K562 (cell line): ENCODE measurements around the gene BAHD1. TPM values are rescaled to one million over a fixed set of nuclear protein-coding genes. Genes with fewer than 3 reads are reported as not detected.

Source experiments
- ATAC-seq: fragments of 200-7000 bp; cut with Tn5 transposase; 3 replicates; pipeline ENCODE4 v1.9.1; 2020; ENCODE audit warnings: moderate library complexity
- BruUV-seq: library from RNA; stranded (reverse); fragments of 400-500 nt; replicated peaks from 2 replicates; lab custom pipeline; 2021; lab: Mats Ljungman, UMichigan
- CTCF ChIA-PET: fragments of 300-600 bp; formaldehyde crosslinking; extraction: SDS; loops from one replicate; lab custom pipeline; 2021; ENCODE audit warnings: low intra/inter-chr PET ratio; lab: Yijun Ruan, JAX
- POLR2A ChIA-PET: fragments of 300-600, 350-650 bp; sonication (Branson Sonifier 250); formaldehyde crosslinking; extraction: SDS; loops from one replicate; lab custom pipeline; 2021; ENCODE audit warnings: antibody characterized with exemption, inconsistent platforms; lab: Yijun Ruan, JAX
- DNase-seq, 4 experiments: peaks; one replicate each; pipeline versions ENCODE4 v3.0.0 to v3.0.0-alpha.2; 2011 to 2018; ENCODE audit warnings: low spot score in 3 of 4, mixed read lengths in 3 of 4; ENCODE audit errors: extremely low read depth in 1 of 4
- FAIRE-seq: peaks from 2 replicates; lab custom pipeline; 2011; peaks lifted over from hg19 to GRCh38; lab: Jason Lieb, UNC
- H2AFZ ChIP-seq: 2 replicates; pipeline ENCODE4 v1.6.0; 2011; ENCODE audit warnings: low read depth, low read length, control low read depth, inconsistent platforms
- H3K27ac ChIP-seq: fragments of 200-600 bp; 3 replicates; pipeline ENCODE4 v1.8.0; 2011; ENCODE audit warnings: low read depth, mild to moderate bottlenecking, control low read depth, inconsistent platforms, low read length, moderate library complexity, mixed read lengths; ENCODE audit errors: extremely low read depth
- H3K27me3 ChIP-seq, 2 experiments: fragments of 300-600 bp in 1 of 2; 2 replicates in 1 of 2; 3 replicates in 1 of 2; pipeline versions ENCODE4 v1.6.0 to v1.8.0; 2011; ENCODE audit warnings: inconsistent platforms in 2 of 2, low read length in 2 of 2, mild to moderate bottlenecking in 1 of 2, mixed read lengths in 1 of 2, moderate library complexity in 1 of 2; ENCODE audit not compliant: control insufficient read depth in 2 of 2, insufficient read depth in 2 of 2
- H3K36me3 ChIP-seq: fragments of 300-600 bp; 3 replicates; pipeline ENCODE4 v1.8.0; 2011; ENCODE audit warnings: mild to moderate bottlenecking, low read length, inconsistent platforms; ENCODE audit not compliant: control insufficient read depth, insufficient read depth
- H3K4me1 ChIP-seq, 2 experiments: fragments of 200-600 bp in 1 of 2; replicated peaks in 1 of 2; 2 replicates in 1 of 2; 3 replicates in 1 of 2; pipeline versions ENCODE4 v1.5.1 to v1.8.0; 2011; ENCODE audit warnings: inconsistent platforms in 2 of 2, low read length in 2 of 2, mild to moderate bottlenecking in 1 of 2, mixed read lengths in 1 of 2, moderate library complexity in 1 of 2; ENCODE audit not compliant: control insufficient read depth in 2 of 2, insufficient read depth in 2 of 2
- H3K4me2 ChIP-seq: 2 replicates; pipeline ENCODE4 v1.6.1; 2011; ENCODE audit warnings: low read length, control low read depth, inconsistent platforms, mixed read lengths; ENCODE audit not compliant: insufficient read depth
- H3K4me3 ChIP-seq: fragments of 200-600 bp; sonication (generic), shearing (Covaris generic); 2 replicates; pipeline ENCODE4 v1.5.1; 2016; ENCODE audit warnings: control low read depth, inconsistent platforms
- H3K79me2 ChIP-seq: fragments of 200-600 bp; 3 replicates; pipeline ENCODE4 v1.8.0; 2011; ENCODE audit warnings: low read length, inconsistent platforms; ENCODE audit not compliant: control insufficient read depth, insufficient read depth
- H3K9ac ChIP-seq, 2 experiments: 2 replicates each; pipeline versions ENCODE4 v1.6.0 to v1.6.1; 2011; ENCODE audit warnings: low read depth in 2 of 2, low read length in 2 of 2, control low read depth in 1 of 2, inconsistent platforms in 1 of 2, mild to moderate bottlenecking in 1 of 2, mixed read lengths in 1 of 2; ENCODE audit not compliant: insufficient read depth in 1 of 2
- H3K9me1 ChIP-seq: one replicate; pipeline ENCODE4 v1.6.0; 2011; ENCODE audit warnings: inconsistent platforms, mild to moderate bottlenecking, low read length, moderate library complexity; ENCODE audit not compliant: control insufficient read depth, insufficient read depth
- H3K9me3 ChIP-seq: replicated peaks from 2 replicates; pipeline ENCODE4 v1.5.1; 2011; ENCODE audit warnings: low read depth, low read length, inconsistent platforms; ENCODE audit not compliant: control insufficient read depth, insufficient read depth
- H4K20me1 ChIP-seq: replicated peaks from 2 replicates; pipeline ENCODE4 v1.6.1; 2011; ENCODE audit warnings: low read length, inconsistent platforms, mixed read lengths; ENCODE audit not compliant: control insufficient read depth, insufficient read depth
- GMEB1 ChIP-seq: fragments of 250-450 bp; sonication (Bioruptor Pico); IDR thresholded peaks from 2 replicates; pipeline ENCODE4 v1.4.0; 2020; ENCODE audit warnings: mild to moderate bottlenecking
- NRF1 ChIP-seq, 2 experiments: fragments of 450-650 bp; IDR thresholded peaks in 1 of 2; conservative IDR thresholded peaks in 1 of 2; 2 replicates each; pipeline ENCODE4 v1.6.1; 2014; ENCODE audit warnings: mild to moderate bottlenecking in 2 of 2
- POLR2G ChIP-seq: fragments of 200-400 bp; formaldehyde crosslinking; IDR thresholded peaks from 2 replicates; pipeline ENCODE4 v1.6.1; 2017; ENCODE audit warnings: low read depth, mild to moderate bottlenecking, antibody characterized with exemption, low read length, moderate library complexity
- RBM25 ChIP-seq: fragments of 200-400 bp; formaldehyde crosslinking; IDR thresholded peaks from 2 replicates; pipeline ENCODE4 v1.6.1; 2018; ENCODE audit warnings: low read length, low read depth, moderate library complexity; ENCODE audit not compliant: severe bottlenecking
- RUNX1 ChIP-seq: sonication (generic); IDR thresholded peaks from 2 replicates; pipeline ENCODE4 v1.6.1; 2016; ENCODE audit warnings: antibody characterized with exemption, low read depth
- ZFPM2 ChIP-seq: fragments of 250-450 bp; sonication (Bioruptor Pico); IDR thresholded peaks from 2 replicates; pipeline ENCODE4 v1.5.1; 2022; ENCODE audit warnings: mild to moderate bottlenecking
- ZKSCAN3 ChIP-seq: fragments of 250-450 bp; sonication (Bioruptor Pico); IDR thresholded peaks from 2 replicates; pipeline ENCODE4 v1.4.0; 2020
- ZNF764 ChIP-seq: fragments of 250-450 bp; sonication (Bioruptor Pico); IDR thresholded peaks from 2 replicates; pipeline ENCODE4 v1.4.0; 2020; ENCODE audit warnings: low read depth, mild to moderate bottlenecking, moderate library complexity
- WGBS: fragments of 100-300 bp; shearing (Covaris generic); methylation state at CpG from one replicate; pipeline ENCODE4 v1.1.6; 2016; ENCODE audit warnings: low coverage, mixed read lengths; ENCODE audit not compliant: insufficient coverage; ENCODE audit errors: missing lambda C conversion rate; 5-methylcytosine and 5-hydroxymethylcytosine counted together
- in situ Hi-C: fragments of 300-500 bp; cut with MboI; formaldehyde crosslinking; loops from 4 replicates; pipeline ENCODE4 v1.15.0; 2018; ENCODE audit warnings: inconsistent platforms, mixed read lengths
- intact Hi-C: fragments of 100-400 bp; cut with micrococcal nuclease; formaldehyde crosslinking; loops from 2 replicates; pipeline ENCODE4 v1.14.2; 2022
- polyA plus RNA-seq, 8 experiments: library from polyadenylated mRNA; depleted of rRNA in 4 of 8; stranded (reverse) in 5 of 8; unstranded in 3 of 8; fragments of >200 nt; fragmentation: Nextera tagmentation in 2 of 8; fragmentation: Illumina TruSeq in 1 of 8; extraction: Ambion mirVana in 2 of 8; extraction: Trizol in 1 of 8; gene quantifications; 2 replicates each; pipeline versions ENCODE4 v1.2.1 to v1.2.3, GENCODE V29; 2011 to 2014; ENCODE audit warnings: inconsistent platforms in 1 of 8, missing spikeins in 1 of 8
- total RNA-seq, 7 experiments: library from RNA; depleted of rRNA in 6 of 7; stranded (reverse); fragments of >200 nt in 6 of 7; fragmentation: Illumina TruSeq in 2 of 7; extraction: Trizol in 2 of 7; gene quantifications; 2 replicates each; pipeline versions ENCODE4 v1.2.1 to v1.2.3, GENCODE V29; 2011 to 2021; ENCODE audit warnings: low replicate concordance in 1 of 7

Gene BAHD1
- total and polyA plus RNA-seq, 9 of the 15 experiments (the other 6 are each of a cell fraction or from before 2014, with no cell fraction given) = 0.55 to 38.5 (median 11.5) TPM

DNA sequence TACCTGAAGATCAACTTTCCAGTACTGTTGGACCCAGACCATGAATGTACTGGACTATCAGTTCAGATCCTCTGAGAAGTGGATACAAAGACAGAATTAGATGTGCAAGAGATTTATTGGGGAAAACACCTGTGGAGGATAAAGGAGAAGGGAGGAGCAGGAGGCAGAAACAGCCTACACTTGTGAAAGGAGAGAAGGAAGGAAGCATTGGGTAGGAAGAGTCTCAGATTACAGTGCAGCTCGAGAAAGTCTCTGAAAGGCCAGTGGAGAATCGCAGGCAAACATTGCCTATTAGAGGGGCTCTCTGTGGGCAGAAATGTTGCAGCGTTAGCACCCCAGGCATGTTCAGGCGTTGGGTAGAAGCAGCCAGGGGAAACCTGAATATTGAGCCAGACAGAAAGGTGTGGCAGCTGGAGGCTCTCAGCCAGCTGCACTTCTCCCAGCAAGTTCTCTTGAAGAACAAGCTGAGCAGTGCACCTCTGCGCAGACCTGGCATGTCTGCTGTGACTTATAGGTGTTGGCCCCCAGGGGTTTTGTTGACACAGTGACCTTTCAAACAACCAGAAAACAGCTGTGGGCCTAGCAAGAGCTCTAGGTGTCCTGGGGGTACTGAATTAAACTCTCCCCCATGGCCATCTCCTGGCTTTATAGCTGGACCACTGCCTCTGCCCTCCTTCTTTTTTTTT lies 37.0 kb downstream of the BAHD1 start:
- peak overlapping the region; percentile 34; the same call in 1 of the 2 replicates for H2AFZ ChIP-seq
- peak; percentile 19; the same call in 1 of the 3 replicates for ATAC-seq
- no peaks in the 10 kb centered on the region for H3K79me2 ChIP-seq
- ChIA-PET CTCF (no interaction called here), POLR2A (interaction anchor here (1.0 to 2.6 kb wide), 4 partner anchors 8 to 28 kb away, joined by 3 to 9 read pairs (median 3); no protein-coding TSS in a partner anchor)
- H3K9me1 ChIP-seq = no peaks in the 10 kb centered on the region
- peaks cover 0 to 3% of the 10 kb centered on the region in 2 experiments; a peak in 2 of 5 replicates for H3K4me1 ChIP-seq
- no peaks in the 10 kb centered on the region; a peak in 1 of 5 replicates for H3K27me3 ChIP-seq
- no peak overlapping the region for H3K27ac ChIP-seq
- H3K4me2 ChIP-seq = no peak overlapping the region
- H4K20me1 ChIP-seq = no peaks in the 10 kb centered on the region
- no peak for DNase-seq
- H3K4me3 ChIP-seq = no peak overlapping the region
- H3K9ac ChIP-seq = peak overlapping the region in 1 of 2 experiments; percentile 11; a peak in 1 of 4 replicates
- BruUV-seq = no TSS peak
- no peaks in the 10 kb centered on the region for H3K36me3 ChIP-seq
- in situ Hi-C loops = no loop called here
- no peak for FAIRE-seq
- intact Hi-C loops = no loop called here
- TF ChIP-seq ZKSCAN3 (CRISPR knock-in tag) = no peak
- no peak for TF ChIP-seq GMEB1 (CRISPR knock-in tag)
- 0 out of 4 replicates have a peak, but pooled peaks of 1 of the 2 experiments have one; percentile 17 for TF ChIP-seq NRF1 (conservative IDR thresholded peaks at IDR 0.05 in 1 of 2, IDR thresholded peaks at IDR 0.05 in 1 of 2)
- no peak for TF ChIP-seq ZFPM2 (CRISPR knock-in tag)
- TF ChIP-seq RBM25 = no peak
- no peak for TF ChIP-seq ZNF764 (CRISPR knock-in tag)
- TF ChIP-seq RUNX1 = no peak
- TF ChIP-seq POLR2G = no peak
- 15% methylated on average over 5 of the region's 5 CpGs for WGBS
- no peaks in the 10 kb centered on the region for H3K9me3 ChIP-seq
